IMR-90 (cell line): ENCODE data around the gene ETHE1. TPM values are rescaled to one million over a fixed set of nuclear protein-coding genes. Genes with fewer than 3 reads are reported as not detected.

Source experiments
- ATAC-seq: fragments of 200-7000 bp; cut with Tn5 transposase; 2 replicates; pipeline ENCODE4 v1.9.1; 2020; ENCODE audit warnings: low read depth, mild to moderate bottlenecking, moderate library complexity
- BruUV-seq: library from RNA; stranded (reverse); fragments of 400-500 nt; replicated peaks from 2 replicates; lab custom pipeline; 2021; lab: Mats Ljungman, UMichigan
- CTCF ChIA-PET: fragments of 300-600 bp; formaldehyde crosslinking; extraction: SDS; loops from one replicate; lab custom pipeline; 2021; ENCODE audit warnings: antibody characterized with exemption; lab: Yijun Ruan, JAX
- POLR2A ChIA-PET: fragments of 300-600 bp; sonication (Branson Sonifier 250); formaldehyde crosslinking; loops from one replicate; lab custom pipeline; 2022; ENCODE audit warnings: antibody characterized with exemption; ENCODE audit not compliant: unreplicated experiment; lab: Charles Lee
- DNase-seq: peaks from one replicate; pipeline ENCODE4 v3.0.0; 2013
- H2AFZ ChIP-seq: replicated peaks from 2 replicates; pipeline ENCODE3; 2013; ENCODE audit warnings: low read length, mild to moderate bottlenecking; ENCODE audit not compliant: poor library complexity
- H2AK5ac ChIP-seq: 2 replicates; pipeline ENCODE4 v1.6.1; 2013; ENCODE audit warnings: low read depth, low read length, inconsistent platforms
- H2AK9ac ChIP-seq: replicated peaks from 2 replicates; pipeline ENCODE3; 2013; ENCODE audit warnings: mild to moderate bottlenecking, low read depth, low read length, moderate library complexity; ENCODE audit not compliant: poor library complexity
- H2BK120ac ChIP-seq: 2 replicates; pipeline ENCODE4 v1.6.1; 2013; ENCODE audit warnings: low read depth, low read length, inconsistent platforms
- H2BK15ac ChIP-seq: 3 replicates; pipeline ENCODE4 v1.6.1; 2013; ENCODE audit warnings: low read depth, low read length, inconsistent platforms
- H2BK20ac ChIP-seq: 2 replicates; pipeline ENCODE4 v1.6.1; 2013; ENCODE audit warnings: low read depth, mild to moderate bottlenecking, inconsistent platforms, low read length, moderate library complexity
- H2BK5ac ChIP-seq: 2 replicates; pipeline ENCODE4 v1.6.1; 2013; ENCODE audit warnings: mild to moderate bottlenecking, low read depth, low read length, inconsistent platforms; ENCODE audit not compliant: poor library complexity, severe bottlenecking
- H3K14ac ChIP-seq: replicated peaks from 2 replicates; pipeline ENCODE4 v1.6.1; 2013; ENCODE audit warnings: low read depth, low read length, inconsistent platforms
- H3K18ac ChIP-seq: 2 replicates; pipeline ENCODE4 v1.6.1; 2013; ENCODE audit warnings: low read depth, low read length, control low read depth
- H3K23ac ChIP-seq: 2 replicates; pipeline ENCODE4 v1.6.1; 2013; ENCODE audit warnings: low read depth, low read length, inconsistent platforms
- H3K27ac ChIP-seq: 2 replicates; pipeline ENCODE4 v1.5.1; 2013; ENCODE audit warnings: mild to moderate bottlenecking, control low read depth, low read length; ENCODE audit not compliant: insufficient read depth
- H3K27me3 ChIP-seq: 2 replicates; pipeline ENCODE4 v1.6.1; 2013; ENCODE audit warnings: low read length; ENCODE audit not compliant: control insufficient read depth, insufficient read depth
- H3K36me3 ChIP-seq: 2 replicates; pipeline ENCODE4 v1.6.1; 2013; ENCODE audit warnings: low read length, mixed read lengths; ENCODE audit not compliant: control insufficient read depth, insufficient read depth
- H3K4ac ChIP-seq: 2 replicates; pipeline ENCODE4 v1.6.1; 2013; ENCODE audit warnings: low read depth, low read length, inconsistent platforms
- H3K4me1 ChIP-seq: 2 replicates; pipeline ENCODE4 v1.6.1; 2013; ENCODE audit warnings: low read length, mixed read lengths; ENCODE audit not compliant: control insufficient read depth, insufficient read depth
- H3K4me2 ChIP-seq: 2 replicates; pipeline ENCODE4 v1.6.1; 2013; ENCODE audit warnings: low read depth, mild to moderate bottlenecking, control low read depth, low read length, moderate library complexity
- H3K4me3 ChIP-seq: 2 replicates; pipeline ENCODE4 v1.5.1; 2013; ENCODE audit warnings: low read depth, mild to moderate bottlenecking, control low read depth, low read length, moderate library complexity; ENCODE audit not compliant: insufficient read depth
- H3K56ac ChIP-seq: 2 replicates; pipeline ENCODE4 v1.6.1; 2013; ENCODE audit warnings: low read length, inconsistent platforms; ENCODE audit not compliant: insufficient read depth; ENCODE audit errors: extremely low read depth
- H3K79me1 ChIP-seq, 2 experiments: 2 replicates each; pipeline ENCODE4 v1.6.1; 2013; ENCODE audit warnings: low read length in 2 of 2, inconsistent platforms in 1 of 2, low read depth in 1 of 2
- H3K9ac ChIP-seq: 2 replicates; pipeline ENCODE4 v1.6.1; 2013; ENCODE audit warnings: low read depth, low read length, control low read depth
- H3K9me1 ChIP-seq: 2 replicates; pipeline ENCODE4 v1.6.1; 2013; ENCODE audit warnings: low read length, inconsistent platforms; ENCODE audit not compliant: insufficient read depth
- H3K9me3 ChIP-seq: 2 replicates; pipeline ENCODE4 v1.6.1; 2013; ENCODE audit warnings: low read length; ENCODE audit not compliant: control insufficient read depth, insufficient read depth
- H4K20me1 ChIP-seq: 2 replicates; pipeline ENCODE4 v1.6.1; 2013; ENCODE audit warnings: low read length, inconsistent platforms; ENCODE audit not compliant: insufficient read depth
- H4K5ac ChIP-seq: 2 replicates; pipeline ENCODE4 v1.6.1; 2013; ENCODE audit warnings: mild to moderate bottlenecking, low read depth, low read length, control low read depth
- H4K8ac ChIP-seq, 2 experiments: 2 replicates each; pipeline ENCODE4 v1.6.1; 2013; ENCODE audit warnings: low read depth in 2 of 2, low read length in 2 of 2, control low read depth in 1 of 2, inconsistent platforms in 1 of 2
- H4K91ac ChIP-seq: 2 replicates; pipeline ENCODE4 v1.6.1; 2013; ENCODE audit warnings: low read depth, low read length, inconsistent platforms; ENCODE audit not compliant: insufficient read depth
- RAD21 ChIP-seq: IDR thresholded peaks from 2 replicates; pipeline ENCODE4 v1.6.1; 2012; ENCODE audit warnings: low read length, improper control_type of control experiment
- WGBS, 2 experiments: methylation state at CpG; one replicate each; pipeline versions ENCODE4 v1.1.5 to v1.1.7; 2013; ENCODE audit warnings: missing lambda C conversion rate in 2 of 2; ENCODE audit not compliant: insufficient read length in 1 of 2; ENCODE audit errors: extremely low coverage in 2 of 2; 5-methylcytosine and 5-hydroxymethylcytosine counted together
- dilution Hi-C: fragments of 300-500 bp; cut with HindIII; formaldehyde crosslinking; loops from one replicate; pipeline ENCODE4 v1.14.3; 2018; ENCODE audit warnings: low sequenced_read_pairs; ENCODE audit not compliant: unreplicated experiment
- in situ Hi-C: fragments of 300-500 bp; cut with MboI; formaldehyde crosslinking; loops from 3 replicates; pipeline ENCODE4 v1.14.3; 2019; ENCODE audit warnings: low sequenced_read_pairs, inconsistent platforms, mixed read lengths
- intact Hi-C: fragments of 100-400 bp; cut with micrococcal nuclease; formaldehyde crosslinking; loops from 2 replicates; pipeline ENCODE4 v1.10.0; 2022
- polyA plus RNA-seq, 3 experiments: library from polyadenylated mRNA; depleted of rRNA; stranded (reverse); fragments of >200 nt; gene quantifications; 2 replicates each; pipeline ENCODE4 v1.2.3, GENCODE V29; 2012; ENCODE audit warnings: low replicate concordance in 1 of 3
- total RNA-seq: library from RNA; depleted of rRNA; stranded (reverse); fragments of >200 nt; gene quantifications from 2 replicates; pipeline ENCODE4 v1.2.3, GENCODE V29; 2012
- TF ChIP-seq, protein P1 (sequence below): conservative IDR thresholded peaks from 2 replicates; pipeline ENCODE4 v1.5.1; 2012; ENCODE audit warnings: mild to moderate bottlenecking, low read depth, low read length, improper control_type of control experiment

The ETHE1 gene
- total and polyA plus RNA-seq, 2 of the 4 experiments (the other 2 are of a cell fraction): 161 to 233 TPM

DNA sequence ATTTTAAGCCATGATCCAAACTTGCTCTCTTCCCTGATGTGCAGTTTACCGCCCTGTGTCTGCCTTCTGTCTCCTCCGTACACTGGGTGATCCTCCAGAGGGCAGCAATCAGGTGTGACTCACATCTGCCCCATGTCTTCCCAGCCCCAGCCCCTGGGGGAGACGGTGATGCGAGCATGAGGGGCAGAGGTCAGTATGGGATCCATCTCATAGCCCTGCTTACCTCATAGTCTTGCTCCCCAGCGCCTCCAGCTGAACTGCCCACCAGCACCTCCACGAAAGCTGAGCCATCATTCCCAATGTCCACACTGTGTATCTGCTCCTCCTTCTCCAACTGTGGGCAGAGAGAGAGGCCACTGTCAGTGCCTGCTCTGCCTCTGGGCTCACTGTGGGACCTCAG is 33.7 kb upstream of the ETHE1 start:
- H2AK9ac ChIP-seq: peak overlapping the region; percentile 23
- H3K4ac ChIP-seq: peak overlapping the region; percentile 8
- no peak for TF ChIP-seq RAD21
- TF ChIP-seq, protein P1, sequence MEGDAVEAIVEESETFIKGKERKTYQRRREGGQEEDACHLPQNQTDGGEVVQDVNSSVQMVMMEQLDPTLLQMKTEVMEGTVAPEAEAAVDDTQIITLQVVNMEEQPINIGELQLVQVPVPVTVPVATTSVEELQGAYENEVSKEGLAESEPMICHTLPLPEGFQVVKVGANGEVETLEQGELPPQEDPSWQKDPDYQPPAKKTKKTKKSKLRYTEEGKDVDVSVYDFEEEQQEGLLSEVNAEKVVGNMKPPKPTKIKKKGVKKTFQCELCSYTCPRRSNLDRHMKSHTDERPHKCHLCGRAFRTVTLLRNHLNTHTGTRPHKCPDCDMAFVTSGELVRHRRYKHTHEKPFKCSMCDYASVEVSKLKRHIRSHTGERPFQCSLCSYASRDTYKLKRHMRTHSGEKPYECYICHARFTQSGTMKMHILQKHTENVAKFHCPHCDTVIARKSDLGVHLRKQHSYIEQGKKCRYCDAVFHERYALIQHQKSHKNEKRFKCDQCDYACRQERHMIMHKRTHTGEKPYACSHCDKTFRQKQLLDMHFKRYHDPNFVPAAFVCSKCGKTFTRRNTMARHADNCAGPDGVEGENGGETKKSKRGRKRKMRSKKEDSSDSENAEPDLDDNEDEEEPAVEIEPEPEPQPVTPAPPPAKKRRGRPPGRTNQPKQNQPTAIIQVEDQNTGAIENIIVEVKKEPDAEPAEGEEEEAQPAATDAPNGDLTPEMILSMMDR: 0 out of 2 replicates have a peak, but pooled peaks have one; percentile 9
- H2BK5ac ChIP-seq: no peak overlapping the region
- no peak overlapping the region for H4K5ac ChIP-seq
- peaks cover 13 to 54% of the 10 kb centered on the region in 2 experiments for H3K79me1 ChIP-seq
- no peak overlapping the region for H4K91ac ChIP-seq
- peaks cover 29% of the 10 kb centered on the region for H3K9me1 ChIP-seq
- no peak overlapping the region for H3K4me2 ChIP-seq
- no peak overlapping the region for H3K14ac ChIP-seq
- WGBS, 2 experiments: 100% methylated on average over 2 of the region's 6 CpGs; no CpG with 5 or more reads in 1 of the 2 experiments
- no TSS peak for BruUV-seq
- intact Hi-C loops (loop anchor here (2.0 kb wide), 1 partner anchor 34 kb away; no protein-coding TSS in a partner anchor), in situ Hi-C loops (no loop called here), dilution Hi-C loops (no loop called here)
- H3K9ac ChIP-seq: no peak overlapping the region
- H3K36me3 ChIP-seq: peaks cover 9% of the 10 kb centered on the region
- H2AFZ ChIP-seq: no peak overlapping the region
- peak; percentile 25; the same call in 1 of the 2 replicates for ATAC-seq
- POLR2A ChIA-PET: no interaction called here
- no peak overlapping the region for H3K23ac ChIP-seq
- peak; percentile 52 for DNase-seq
- peaks cover 6% of the 10 kb centered on the region; the same call in 1 of the 2 replicates for H4K20me1 ChIP-seq
- H2AK5ac ChIP-seq: peak overlapping the region; percentile 5; the same call in 1 of the 2 replicates
- no peak overlapping the region for H3K56ac ChIP-seq
- H3K4me3 ChIP-seq: no peak overlapping the region
- H2BK20ac ChIP-seq: no peak overlapping the region; the same call in 1 of the 2 replicates
- no peak overlapping the region for H3K18ac ChIP-seq
- peak overlapping the region; percentile 66; the same call in 1 of the 2 replicates for H2BK120ac ChIP-seq
- H3K4me1 ChIP-seq: peaks cover 5% of the 10 kb centered on the region
- no peaks in the 10 kb centered on the region for H3K9me3 ChIP-seq
- no peak overlapping the region for H3K27ac ChIP-seq
- H4K8ac ChIP-seq: peak overlapping the region in 1 of 2 experiments; percentile 27; a peak in 1 of 4 replicates
- 0 out of 3 replicates have a peak overlapping the region, but pooled peaks have one; percentile 28 for H2BK15ac ChIP-seq
- CTCF ChIA-PET: interaction anchor here (1.5 kb wide), 1 partner anchor 25 kb away, joined by 3 read pairs; no protein-coding TSS in a partner anchor
- no peaks in the 10 kb centered on the region for H3K27me3 ChIP-seq
